Chondrocyte (in vitro differentiated cells): ENCODE data around the gene TP53. TPM values are rescaled to one million over a fixed set of nuclear protein-coding genes. Genes with fewer than 3 reads are reported as not detected.

Experiments
- DNase-seq: peaks from one replicate; pipeline ENCODE4 v3.0.0; 2021; ENCODE audit warnings: mixed read lengths, low spot score
- H3K27ac Mint-ChIP-seq: one replicate; pipeline ENCODE4 v1.8.0; 2021; ENCODE audit warnings: mild to moderate bottlenecking, moderate library complexity, mixed read lengths; ENCODE audit not compliant: unreplicated experiment
- H3K27me3 Mint-ChIP-seq: 2 replicates; pipeline ENCODE4 v1.8.0; 2021; ENCODE audit warnings: low read depth, mixed read lengths
- H3K36me3 Mint-ChIP-seq: 2 replicates; pipeline ENCODE4 v1.8.0; 2021; ENCODE audit warnings: low read depth, mixed read lengths
- H3K4me1 Mint-ChIP-seq: 2 replicates; pipeline ENCODE4 v1.8.0; 2021; ENCODE audit warnings: low read depth, mild to moderate bottlenecking, mixed read lengths
- H3K4me3 Mint-ChIP-seq: one replicate; pipeline ENCODE4 v1.8.0; 2021; ENCODE audit warnings: mild to moderate bottlenecking, moderate library complexity, mixed read lengths; ENCODE audit not compliant: unreplicated experiment
- H3K9me3 Mint-ChIP-seq: 2 replicates; pipeline ENCODE4 v1.8.0; 2021; ENCODE audit warnings: low read depth, mixed read lengths
- CTCF ChIP-seq: fragments of 200-600 bp; sonication (generic); IDR thresholded peaks from 2 replicates; pipeline ENCODE4 v1.5.0; 2021; ENCODE audit warnings: antibody characterized with exemption, mild to moderate bottlenecking, moderate library complexity
- total RNA-seq: library from RNA; stranded (reverse); gene quantifications from 3 replicates; pipeline ENCODE4 v1.2.1, GENCODE V29; 2021

TP53 gene
- total RNA-seq, 1 donor from 2014 or later: 74.5 TPM

GRCh38 chr17:7618608-7619007 is 68.7 kb downstream of the TP53 start:
- Mint-ChIP-seq H3K4me1 (peaks cover 5% of the 10 kb centered on the region), H3K27ac (no peak overlapping the region), H3K27me3 (no peaks in the 10 kb centered on the region), H3K9me3 (no peaks in the 10 kb centered on the region), H3K36me3 (no peaks in the 10 kb centered on the region), H3K4me3 (no peak overlapping the region)
- no peak for TF ChIP-seq CTCF
- DNase-seq: no peak

Other genes starting within 250 kb of the TP53 start
- 5.0 to 6.0 TPM (median 5.1 TPM) in 3 replicates for gene FGF11, start 248.0 kb downstream of the TP53 start, total RNA-seq
- 12.2 to 14.0 TPM (median 12.6 TPM) in 3 replicates for gene CHRNB1, start 242.4 kb downstream of the TP53 start, total RNA-seq
- 50.9 to 51.9 TPM (median 51.0 TPM) in 3 replicates for gene ZBTB4, start 207.9 kb downstream of the TP53 start, total RNA-seq
- gene SLC35G6, start 206.0 kb downstream of the TP53 start, total RNA-seq: not detected in 3 replicates
- 113 to 121 TPM (median 115 TPM) in 3 replicates for gene POLR2A, start 203.1 kb downstream of the TP53 start, total RNA-seq
- gene TNFSF12, start 138.4 kb downstream of the TP53 start, total RNA-seq: 12.1 to 23.3 TPM (median 23.0 TPM) in 3 replicates
- 0.48 to 1.9 TPM (median 1.7 TPM) in 3 replicates for gene TNFSF13, start 128.7 kb downstream of the TP53 start, total RNA-seq
- 45.3 to 57.8 TPM (median 49.4 TPM) in 3 replicates for gene SENP3, start 125.6 kb downstream of the TP53 start, total RNA-seq
- 1.2 to 3.3 TPM (median 2.6 TPM) in 3 replicates for gene CD68, start 107.9 kb downstream of the TP53 start, total RNA-seq
- 33.1 to 47.8 TPM (median 35.9 TPM) in 3 replicates for gene MPDU1, start 103.6 kb downstream of the TP53 start, total RNA-seq
- 0.32 to 0.39 TPM in 2 of 3 replicates, not detected in the other for gene SOX15, start 97.4 kb downstream of the TP53 start, total RNA-seq
- 48.4 to 53.7 TPM (median 52.5 TPM) in 3 replicates for gene FXR2, start 72.6 kb downstream of the TP53 start, total RNA-seq
- gene SAT2, start 59.7 kb downstream of the TP53 start, total RNA-seq: 82.1 to 85.0 TPM (median 84.9 TPM) in 3 replicates
- gene SHBG, start 57.4 kb downstream of the TP53 start, total RNA-seq: 0.67 to 1.2 TPM (median 0.92 TPM) in 3 replicates
- 0.77 to 2.2 TPM (median 0.90 TPM) in 3 replicates for gene ATP1B2, start 36.6 kb downstream of the TP53 start, total RNA-seq
- gene WRAP53, start 987 bp upstream of the TP53 start, total RNA-seq: 6.5 to 12.6 TPM (median 7.1 TPM) in 3 replicates
- gene EFNB3, start 17.7 kb upstream of the TP53 start, total RNA-seq: 4.1 to 6.5 TPM (median 6.4 TPM) in 3 replicates
- gene DNAH2, start 30.3 kb upstream of the TP53 start, total RNA-seq: not detected in 3 replicates
- 36.6 to 38.2 TPM (median 37.4 TPM) in 3 replicates for gene KDM6B, start 146.7 kb upstream of the TP53 start, total RNA-seq
- gene TMEM88, start 167.6 kb upstream of the TP53 start, total RNA-seq: 1.6 to 1.9 TPM (median 1.8 TPM) in 3 replicates
- 52.9 to 94.6 TPM (median 57.5 TPM) in 3 replicates for gene NAA38, start 170.1 kb upstream of the TP53 start, total RNA-seq
- 6.9 to 10.5 TPM (median 8.6 TPM) in 3 replicates for gene CYB5D1, start 170.5 kb upstream of the TP53 start, total RNA-seq
- gene CHD3, start 201.3 kb upstream of the TP53 start, total RNA-seq: 129 to 138 TPM (median 134 TPM) in 3 replicates
- gene RNF227, start 228.8 kb upstream of the TP53 start, total RNA-seq: 1.6 to 2.2 TPM (median 1.8 TPM) in 3 replicates
- gene KCNAB3, start 242.4 kb upstream of the TP53 start, total RNA-seq: 1.9 to 3.2 TPM (median 2.3 TPM) in 3 replicates
- gene TRAPPC1, start 244.5 kb upstream of the TP53 start, total RNA-seq: 113 to 135 TPM (median 121 TPM) in 3 replicates
- 28.7 to 29.2 TPM (median 29.2 TPM) in 3 replicates for gene CNTROB, start 244.7 kb upstream of the TP53 start, total RNA-seq